ENCODE data around the gene CUL3.

DNA sequence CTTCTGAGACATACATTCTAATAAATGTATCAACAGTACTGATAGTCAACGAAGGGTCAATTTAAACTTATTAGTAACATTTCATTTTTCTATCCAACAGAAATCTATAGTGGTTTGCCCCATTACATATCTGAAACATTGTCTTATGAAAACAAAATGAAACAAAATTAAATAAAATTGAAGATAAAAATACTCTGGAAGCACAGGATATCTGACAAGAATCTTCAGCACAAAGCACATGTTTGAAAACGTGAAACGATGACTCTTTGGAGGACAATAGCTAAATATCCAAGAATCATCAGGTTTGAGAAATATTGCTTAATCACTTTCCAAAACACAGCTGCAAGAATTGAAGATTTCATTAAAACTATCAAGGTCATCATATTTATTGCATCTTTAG lies 112.3 kb downstream of the CUL3 start:
- TF ChIP-seq POLR2A (IDR thresholded peaks at IDR 0.05), result no peak
- TF ChIP-seq, protein P1, sequence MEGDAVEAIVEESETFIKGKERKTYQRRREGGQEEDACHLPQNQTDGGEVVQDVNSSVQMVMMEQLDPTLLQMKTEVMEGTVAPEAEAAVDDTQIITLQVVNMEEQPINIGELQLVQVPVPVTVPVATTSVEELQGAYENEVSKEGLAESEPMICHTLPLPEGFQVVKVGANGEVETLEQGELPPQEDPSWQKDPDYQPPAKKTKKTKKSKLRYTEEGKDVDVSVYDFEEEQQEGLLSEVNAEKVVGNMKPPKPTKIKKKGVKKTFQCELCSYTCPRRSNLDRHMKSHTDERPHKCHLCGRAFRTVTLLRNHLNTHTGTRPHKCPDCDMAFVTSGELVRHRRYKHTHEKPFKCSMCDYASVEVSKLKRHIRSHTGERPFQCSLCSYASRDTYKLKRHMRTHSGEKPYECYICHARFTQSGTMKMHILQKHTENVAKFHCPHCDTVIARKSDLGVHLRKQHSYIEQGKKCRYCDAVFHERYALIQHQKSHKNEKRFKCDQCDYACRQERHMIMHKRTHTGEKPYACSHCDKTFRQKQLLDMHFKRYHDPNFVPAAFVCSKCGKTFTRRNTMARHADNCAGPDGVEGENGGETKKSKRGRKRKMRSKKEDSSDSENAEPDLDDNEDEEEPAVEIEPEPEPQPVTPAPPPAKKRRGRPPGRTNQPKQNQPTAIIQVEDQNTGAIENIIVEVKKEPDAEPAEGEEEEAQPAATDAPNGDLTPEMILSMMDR (IDR thresholded peaks at IDR 0.05 in 4 of 5, conservative IDR thresholded peaks at IDR 0.05 in 1 of 5), result no peak

All from gastrocnemius medialis (tissue), 4 donors.